Measurements from ENCODE around the gene ZNF284.

ZNF284 gene

GRCh38 chr19:44071824-44072542, at the start of gene ZNF284:
TSS of gene ZNF284 (plus strand) at chr19:44072159. CDS start at chr19:44076390, 4,231 bp downstream.
- DNase-seq: no peak

- no peak for DNase-seq
These were observed 47.1 kb upstream of the ZNF284 start for GRCh38 chr19:44024900-44025216.

GRCh38 chr19:44025217-44025936, 46.6 kb upstream of the ZNF284 start, which contains the start of gene ZNF222:
TSS of gene ZNF222 (plus strand) at chr19:44025379. CDS start at chr19:44025437, 58 bp downstream.
- DNase-seq: no peak

DNA sequence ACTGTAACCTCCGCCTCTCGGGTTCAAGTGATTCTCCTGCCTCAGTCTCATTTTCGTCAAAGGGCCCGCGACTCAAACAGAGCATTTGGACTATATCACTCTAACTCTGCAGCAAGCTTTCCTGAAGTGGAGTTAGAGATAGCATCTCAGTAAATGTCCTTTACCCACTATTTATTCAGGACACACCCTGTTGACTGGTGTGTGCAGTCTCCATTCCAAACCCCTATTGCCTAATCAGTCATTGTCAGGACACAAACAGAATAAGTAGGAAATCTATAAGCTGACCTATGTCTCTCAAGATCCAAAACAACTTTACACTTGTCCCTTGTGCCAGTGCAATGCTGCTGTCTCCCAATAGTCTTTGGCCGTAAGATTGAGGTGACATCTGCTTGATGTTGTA, 45.3 kb upstream of the ZNF284 start:
- no peak for DNase-seq

- DNase-seq: no peak
These were observed 39.9 kb upstream of the ZNF284 start for GRCh38 chr19:44032001-44032610.

- no peak for DNase-seq
These were observed 29.8 kb upstream of the ZNF284 start for GRCh38 chr19:44042147-44042546.

- DNase-seq: no peak
These were observed 21.0 kb upstream of the ZNF284 start for GRCh38 chr19:44050740-44051649.

DNA sequence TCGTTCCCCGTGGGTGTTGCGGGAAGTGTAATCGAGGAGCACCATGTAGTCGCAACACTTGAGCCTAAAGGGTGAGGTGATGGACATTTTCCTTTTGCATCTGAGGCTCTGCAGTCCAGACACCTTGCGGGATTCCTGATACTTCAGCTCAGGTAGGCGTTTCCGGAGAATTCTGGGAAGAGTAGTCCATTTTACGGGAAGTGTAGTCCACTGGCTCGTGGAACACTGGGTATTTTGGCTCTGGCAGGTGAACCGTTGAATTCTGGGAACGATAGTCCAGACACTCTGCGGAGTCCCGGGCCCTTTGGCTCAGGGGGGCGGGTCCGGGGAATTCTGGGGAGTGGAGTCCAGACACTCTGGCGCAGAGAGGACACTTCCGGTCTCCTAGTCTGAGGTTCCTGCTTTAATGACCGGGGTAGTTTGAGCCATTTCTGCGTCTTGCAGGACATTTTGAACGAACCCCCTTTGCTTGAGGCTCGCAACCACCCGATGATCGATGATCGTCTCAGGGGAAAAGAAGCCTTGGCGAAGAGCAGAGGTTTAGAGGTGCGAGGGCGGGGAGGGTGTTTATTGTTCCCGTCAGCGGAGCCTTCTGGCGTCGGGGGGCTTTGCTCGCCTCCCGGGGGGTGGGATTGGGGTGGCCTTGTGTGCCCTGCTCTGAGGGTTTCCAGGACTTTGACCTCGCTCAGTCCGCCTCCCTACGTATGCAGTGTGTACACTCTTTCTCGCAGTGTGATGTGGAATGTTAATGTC, 20.1 kb upstream of the ZNF284 start, which contains the start of gene ZNF223:
TSS of gene ZNF223 (plus strand) at position 387 of the 753 bp plus-strand sequence. CDS start 3,141 bp downstream, outside the sequence.
- no peak for DNase-seq

GRCh38 chr19:44055870-44056269, 16.1 kb upstream of the ZNF284 start:
- no peak for DNase-seq

DNA sequence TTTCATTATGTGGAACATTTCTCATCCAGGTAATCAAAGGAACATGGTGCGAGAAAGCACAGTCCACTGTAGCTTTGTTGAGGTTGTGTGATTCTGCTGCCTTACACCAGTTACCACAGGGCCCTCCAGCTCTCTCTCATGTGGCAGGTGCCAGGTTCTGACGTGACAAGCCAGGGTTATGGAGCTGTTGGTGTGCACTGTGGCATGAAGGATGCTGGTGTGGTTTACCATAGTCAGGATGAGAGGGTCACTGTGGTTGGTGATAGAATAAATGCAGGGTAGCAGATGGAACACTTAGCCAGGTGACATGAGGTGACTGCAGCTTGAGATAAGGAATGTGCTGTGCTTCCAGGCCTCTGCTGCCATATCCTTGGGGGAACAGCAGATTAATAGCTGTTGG, 12.7 kb upstream of the ZNF284 start:
- no peak for DNase-seq

GRCh38 chr19:44061038-44061437, 10.9 kb upstream of the ZNF284 start:
- no peak for DNase-seq

DNA sequence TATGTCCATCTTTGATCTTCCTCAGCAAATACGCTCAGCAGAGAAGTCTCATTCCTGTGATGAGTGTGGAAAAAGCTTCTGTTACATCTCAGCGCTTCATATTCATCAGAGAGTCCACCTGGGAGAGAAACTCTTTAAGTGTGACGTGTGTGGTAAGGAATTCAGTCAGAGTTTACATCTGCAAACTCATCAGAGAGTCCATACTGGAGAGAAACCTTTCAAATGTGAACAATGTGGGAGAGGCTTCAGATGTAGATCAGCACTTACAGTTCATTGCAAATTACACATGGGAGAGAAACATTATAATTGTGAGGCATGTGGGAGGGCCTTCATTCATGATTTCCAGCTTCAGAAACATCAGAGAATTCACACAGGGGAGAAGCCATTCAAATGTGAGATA, 5.7 kb upstream of the ZNF284 start:
- no peak for DNase-seq

DNA sequence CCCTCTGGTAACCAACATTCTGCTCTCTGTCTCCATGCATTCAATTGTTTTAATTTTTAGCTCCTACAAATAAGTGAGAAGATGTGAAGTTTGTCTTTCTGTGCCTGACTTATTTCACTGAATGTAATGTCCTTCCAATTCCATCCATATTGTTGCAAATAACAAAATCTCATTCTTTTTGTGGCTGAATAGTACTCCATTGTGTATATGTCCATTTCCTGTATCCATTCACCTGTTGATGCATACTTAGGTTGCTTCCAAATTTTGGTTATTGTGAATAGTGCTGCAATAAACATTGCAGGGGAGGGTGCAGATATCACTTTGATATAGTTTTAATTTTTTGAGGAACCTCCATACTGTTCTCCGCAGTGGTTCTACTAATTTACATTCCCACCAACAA, 2.5 kb upstream of the ZNF284 start:
- DNase-seq: no peak

DNA sequence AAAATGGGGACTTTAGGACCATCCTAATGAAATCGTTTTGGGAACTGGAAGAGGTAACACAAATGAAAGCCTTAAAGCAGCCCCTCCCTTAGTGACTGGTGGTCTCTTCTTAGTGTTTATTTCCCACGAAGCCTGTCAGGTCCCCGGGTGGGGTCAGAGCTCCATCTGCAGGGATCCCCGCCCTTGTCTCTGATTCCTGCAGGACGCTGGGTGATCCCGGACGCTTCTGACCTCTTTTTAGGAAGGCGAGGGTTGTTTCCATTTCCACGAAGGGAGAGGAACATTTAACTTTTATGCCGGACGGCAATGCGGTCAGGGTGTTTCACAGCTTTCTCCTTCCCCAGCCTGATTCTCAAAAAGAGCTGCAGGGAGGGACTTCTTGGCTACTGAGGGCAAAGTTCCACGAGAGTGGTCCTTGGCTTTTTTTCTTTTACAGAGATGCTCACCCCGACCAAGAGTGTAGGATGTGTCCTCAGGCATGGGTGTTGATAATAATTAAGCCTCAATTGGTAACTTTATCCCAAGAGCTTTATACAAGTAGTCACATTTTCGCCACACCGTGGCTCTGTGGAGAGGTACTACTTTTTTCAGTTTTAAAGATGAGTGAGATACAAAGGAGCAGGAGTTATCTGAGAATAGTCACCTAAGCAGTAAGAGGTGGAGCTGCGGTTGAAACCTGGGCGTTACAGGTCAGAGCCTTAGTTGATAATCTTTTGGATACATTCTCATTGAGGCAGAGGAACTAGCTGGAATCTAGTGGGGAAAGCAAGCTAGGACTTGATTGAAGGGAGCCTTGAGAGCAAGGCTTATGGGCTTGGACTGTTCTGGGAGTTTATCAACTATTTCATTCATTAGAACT, 813 bp downstream of the ZNF284 start:
- DNase-seq: no peak

- DNase-seq: no peak
These were observed 4.4 kb downstream of the ZNF284 start for GRCh38 chr19:44076325-44076724.

GRCh38 chr19:44092108-44092507, 20.1 kb downstream of the ZNF284 start:
- DNase-seq: no peak

- DNase-seq: peak; percentile 72
These were observed 22.2 kb downstream of the ZNF284 start, which contains the start of gene ZNF224 for GRCh38 chr19:44093931-44094765. TSS of gene ZNF224 (plus strand) at chr19:44094361. CDS start at chr19:44097874, 3,513 bp downstream.

- DNase-seq: no peak
These were observed 35.8 kb downstream of the ZNF284 start for GRCh38 chr19:44107751-44108150.

GRCh38 chr19:44109458-44109857, 37.5 kb downstream of the ZNF284 start:
- no peak for DNase-seq

DNA sequence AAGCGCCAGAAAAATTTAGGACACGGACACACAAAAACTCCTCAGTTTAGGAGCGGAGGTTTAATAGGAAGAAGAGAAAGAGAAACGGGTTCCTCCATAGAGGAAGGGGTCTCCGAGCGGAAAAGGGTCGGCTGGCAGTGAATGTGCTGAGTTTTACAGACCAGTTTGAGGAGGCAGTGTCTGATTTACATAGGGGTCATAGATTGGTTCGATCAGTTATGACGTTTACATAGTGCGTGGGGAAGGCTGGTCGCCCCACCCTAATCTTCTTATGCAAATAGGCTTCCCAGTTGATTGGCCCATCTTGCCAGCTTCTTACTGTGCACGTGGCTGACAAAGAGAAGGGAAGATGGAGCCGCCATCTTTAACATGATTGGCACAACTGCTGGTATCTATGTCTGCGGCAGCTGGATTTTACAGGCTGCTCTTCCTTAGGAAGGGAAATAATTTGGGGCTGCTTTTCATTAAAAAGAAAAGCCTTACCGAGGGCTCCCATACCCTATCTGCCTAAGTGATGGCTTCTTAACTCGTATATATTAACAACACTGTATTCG, 40.0 kb downstream of the ZNF284 start:
- DNase-seq: peak; percentile 48
